ENCODE measurements around the gene NACC2. TPM values are rescaled to one million over a fixed set of nuclear protein-coding genes. Genes with fewer than 3 reads are reported as not detected.

The NACC2 gene
- polyA plus RNA-seq, 3 donors = 8.1 to 32.4 (median 8.7) TPM

DNA sequence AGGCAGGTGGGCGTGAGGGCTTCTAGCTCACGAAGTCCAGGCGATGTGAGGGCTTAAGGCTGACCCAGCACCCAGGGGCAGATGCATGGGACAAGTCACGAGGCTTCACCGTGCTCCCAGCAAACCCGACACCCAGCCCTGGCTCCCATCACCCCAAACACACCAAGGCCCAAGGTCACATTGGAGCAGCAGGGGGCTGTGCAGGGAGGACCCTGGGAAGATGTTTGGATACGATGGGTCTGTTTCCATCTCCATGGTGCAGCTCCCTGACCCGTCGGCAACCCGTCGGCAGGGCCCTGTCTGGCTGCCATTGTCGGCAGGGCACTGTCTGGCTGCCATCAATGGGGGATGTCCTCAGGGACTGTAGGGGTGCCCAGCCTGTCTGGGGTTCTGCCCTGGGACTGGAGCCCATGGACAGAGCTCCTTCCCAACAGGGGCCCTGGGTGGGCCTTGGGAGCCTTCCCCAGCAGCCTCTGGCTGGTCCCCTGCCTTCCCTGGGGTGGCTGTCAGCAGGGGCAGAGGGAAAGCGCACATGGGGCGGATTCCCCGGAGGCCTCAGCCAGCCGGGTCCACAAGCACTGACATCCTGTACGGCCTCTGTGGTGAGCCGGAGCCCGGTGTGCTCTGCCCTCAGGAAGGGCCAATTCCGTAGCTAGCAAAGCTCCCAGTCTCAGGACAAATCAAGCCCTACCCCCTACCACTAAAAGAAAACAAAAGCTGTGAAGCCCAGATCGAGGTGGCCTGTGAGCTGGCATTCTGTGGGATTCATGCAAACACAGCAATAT lies 47.1 kb downstream of the NACC2 start:
- intact Hi-C loops (cut with micrococcal nuclease) = loop anchor here (5.0 to 10.0 kb wide), 4 partner anchors 44 to 83 kb away; partner anchors contain the start of gene UBAC1 (in 1 of the 2)
- Mint-ChIP-seq H3K4me3 (peak overlapping the region; percentile 45 to 65), H3K9me3 (peaks cover 0 to 6% (median 0%) of the 10 kb centered on the region in 7 donors), H3K4me1 (peaks cover 45% of the 10 kb centered on the region), H3K27me3 (ENCODE audit: low read depth in 3 of 3) (peaks cover 0 to 2% (median 0%) of the 10 kb centered on the region in 3 donors), H3K36me3 (peaks cover 16 to 42% of the 10 kb centered on the region in 2 donors), H3K27ac (peak overlapping the region in 5 of 7 donors; percentile 78 to 98 (median 93))
- TF ChIP-seq, protein P1, sequence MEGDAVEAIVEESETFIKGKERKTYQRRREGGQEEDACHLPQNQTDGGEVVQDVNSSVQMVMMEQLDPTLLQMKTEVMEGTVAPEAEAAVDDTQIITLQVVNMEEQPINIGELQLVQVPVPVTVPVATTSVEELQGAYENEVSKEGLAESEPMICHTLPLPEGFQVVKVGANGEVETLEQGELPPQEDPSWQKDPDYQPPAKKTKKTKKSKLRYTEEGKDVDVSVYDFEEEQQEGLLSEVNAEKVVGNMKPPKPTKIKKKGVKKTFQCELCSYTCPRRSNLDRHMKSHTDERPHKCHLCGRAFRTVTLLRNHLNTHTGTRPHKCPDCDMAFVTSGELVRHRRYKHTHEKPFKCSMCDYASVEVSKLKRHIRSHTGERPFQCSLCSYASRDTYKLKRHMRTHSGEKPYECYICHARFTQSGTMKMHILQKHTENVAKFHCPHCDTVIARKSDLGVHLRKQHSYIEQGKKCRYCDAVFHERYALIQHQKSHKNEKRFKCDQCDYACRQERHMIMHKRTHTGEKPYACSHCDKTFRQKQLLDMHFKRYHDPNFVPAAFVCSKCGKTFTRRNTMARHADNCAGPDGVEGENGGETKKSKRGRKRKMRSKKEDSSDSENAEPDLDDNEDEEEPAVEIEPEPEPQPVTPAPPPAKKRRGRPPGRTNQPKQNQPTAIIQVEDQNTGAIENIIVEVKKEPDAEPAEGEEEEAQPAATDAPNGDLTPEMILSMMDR (IDR thresholded peaks at IDR 0.05) = no peak
- H3K9ac ChIP-seq (ENCODE audit: insufficient read depth, low read length, poor library complexity, severe bottlenecking) = peak overlapping the region; percentile 73
- WGBS (ENCODE audit: insufficient coverage) = 89% methylated on average over 18 of the region's 21 CpGs
- peak overlapping the region; percentile 95 for H3K4me2 ChIP-seq (replicated peaks; ENCODE audit: extremely low read depth, low read length, poor library complexity, severe bottlenecking)
- H3K27ac ChIP-seq (ENCODE audit: low read depth in 1 of 2, low read length in 2 of 2) = peak overlapping the region; percentile 93 to 94
- H3K27me3 ChIP-seq (ENCODE audit: control insufficient read depth in 2 of 2, insufficient read depth in 2 of 2, low read length in 2 of 2) = no peaks in the 10 kb centered on the region
- H3K79me2 ChIP-seq (ENCODE audit: insufficient read depth, low read length) = peaks cover 100% of the 10 kb centered on the region
- H3K4me3 ChIP-seq (replicated peaks in 1 of 3; ENCODE audit: low read depth in 2 of 3, low read length in 3 of 3) = peak overlapping the region in 1 of 3 experiments; percentile 91
- no peak for DNase-seq
- peaks cover 89 to 93% of the 10 kb centered on the region in 2 donors for H3K4me1 ChIP-seq (ENCODE audit: control insufficient read depth in 1 of 2, insufficient read depth in 2 of 2, low read length in 2 of 2)
- H3K9me3 ChIP-seq (replicated peaks in 1 of 2; ENCODE audit: control insufficient read depth in 1 of 2, insufficient read depth in 1 of 2, low read length in 2 of 2) = no peaks in the 10 kb centered on the region
- H4K20me1 ChIP-seq (ENCODE audit: insufficient read depth, low read length) = peaks cover 18% of the 10 kb centered on the region
- H2AFZ ChIP-seq (ENCODE audit: insufficient read depth, low read depth, low read length, poor library complexity, severe bottlenecking) = no peak overlapping the region
- H3K36me3 ChIP-seq (replicated peaks in 1 of 2; ENCODE audit: control insufficient read depth in 1 of 2, insufficient read depth in 2 of 2, low read length in 2 of 2) = peaks cover 22 to 24% of the 10 kb centered on the region in 2 donors

DNA sequence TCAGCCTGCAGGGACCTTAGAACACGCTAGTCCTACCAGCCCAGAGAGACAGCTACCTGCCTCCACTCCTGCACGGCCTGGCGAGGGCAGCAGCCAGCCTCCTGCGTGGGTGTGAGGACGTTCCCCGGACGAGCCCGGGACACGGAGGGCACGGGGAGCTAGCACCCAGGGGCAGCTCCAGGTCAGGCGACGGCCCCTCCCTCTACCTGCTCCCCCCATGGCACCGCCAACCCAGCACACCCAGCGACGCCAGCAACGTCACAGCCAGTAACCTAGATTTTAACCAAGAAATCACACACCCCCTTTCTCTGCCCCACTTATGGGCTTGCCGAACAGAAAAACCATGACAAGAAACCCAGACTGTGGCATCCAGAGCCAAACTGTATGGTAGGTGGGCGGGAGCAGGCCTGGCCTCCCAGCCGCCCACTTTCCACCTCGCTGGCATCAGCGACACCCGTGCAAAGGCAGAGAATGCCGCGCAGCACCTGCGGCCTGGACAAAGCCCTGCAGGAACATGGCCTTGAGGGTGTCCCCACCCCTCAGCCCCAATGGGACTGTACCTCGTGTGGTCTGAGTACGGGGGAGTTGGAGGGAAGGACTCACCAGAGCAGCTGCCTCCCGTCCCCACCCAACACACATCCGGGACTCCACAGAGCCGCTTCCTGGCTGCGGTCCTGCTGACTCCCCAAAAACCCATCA lies 47.9 kb downstream of the NACC2 start:
- Histone ChIP-seq H3K4me2 (replicated peaks; ENCODE audit: extremely low read depth, low read length, poor library complexity, severe bottlenecking) (peak overlapping the region; percentile 95), H3K27me3 (ENCODE audit: control insufficient read depth in 2 of 2, insufficient read depth in 2 of 2, low read length in 2 of 2) (no peaks in the 10 kb centered on the region), H3K4me3 (replicated peaks in 1 of 3; ENCODE audit: low read depth in 2 of 3, low read length in 3 of 3) (peak overlapping the region in 2 of 3 experiments; percentile 43 to 91), H4K20me1 (ENCODE audit: insufficient read depth, low read length) (peaks cover 18% of the 10 kb centered on the region), H3K27ac (ENCODE audit: low read depth in 1 of 2, low read length in 2 of 2) (peak overlapping the region; percentile 93 to 94), H3K79me2 (ENCODE audit: insufficient read depth, low read length) (peaks cover 100% of the 10 kb centered on the region), H3K4me1 (ENCODE audit: control insufficient read depth in 1 of 2, insufficient read depth in 2 of 2, low read length in 2 of 2) (peaks cover 89 to 93% of the 10 kb centered on the region in 2 donors), H3K9ac (ENCODE audit: insufficient read depth, low read length, poor library complexity, severe bottlenecking) (peak overlapping the region; percentile 73), H3K36me3 (replicated peaks in 1 of 2; ENCODE audit: control insufficient read depth in 1 of 2, insufficient read depth in 2 of 2, low read length in 2 of 2) (peaks cover 22 to 24% of the 10 kb centered on the region in 2 donors), H2AFZ (ENCODE audit: insufficient read depth, low read depth, low read length, poor library complexity, severe bottlenecking) (no peak overlapping the region), H3K9me3 (replicated peaks in 1 of 2; ENCODE audit: control insufficient read depth in 1 of 2, insufficient read depth in 1 of 2, low read length in 2 of 2) (no peaks in the 10 kb centered on the region)
- intact Hi-C loops (cut with micrococcal nuclease) = loop anchor here (5.0 to 10.0 kb wide), 4 partner anchors 45 to 82 kb away; partner anchors contain the start of gene UBAC1 (in 1 of the 2)
- TF ChIP-seq, protein P1 (IDR thresholded peaks at IDR 0.05) = no peak
- DNase-seq = no peak
- peaks cover 41% of the 10 kb centered on the region for H3K4me1 Mint-ChIP-seq
- H3K4me3 Mint-ChIP-seq = peak overlapping the region; percentile 59 to 85
- peaks cover 16 to 42% of the 10 kb centered on the region in 2 donors for H3K36me3 Mint-ChIP-seq
- H3K27ac Mint-ChIP-seq = peak overlapping the region in 3 of 7 donors; percentile 93 to 98 (median 97)
- WGBS (ENCODE audit: insufficient coverage) = 90% methylated on average over 14 of the region's 31 CpGs
- peaks cover 0 to 6% (median 0%) of the 10 kb centered on the region in 7 donors for H3K9me3 Mint-ChIP-seq
- H3K27me3 Mint-ChIP-seq (ENCODE audit: low read depth in 3 of 3) = peaks cover 0 to 2% (median 0%) of the 10 kb centered on the region in 3 donors

Data from CD14-positive monocyte (primary cell).